ENCODE data around the gene SHTN1.

GRCh38 chr10:116974456-116975005 is 30.5 kb downstream of the SHTN1 start:
- TF ChIP-seq CTCF (IDR thresholded peaks at IDR 0.05): no peak
- TF ChIP-seq POLR2A (IDR thresholded peaks at IDR 0.05): no peak

Measured in right lobe of liver (tissue), 4 donors.